ENCODE measurements around the gene IDH2. TPM values are rescaled to one million over a fixed set of nuclear protein-coding genes. Genes with fewer than 3 reads are reported as not detected.

The IDH2 gene
- total RNA-seq, 4 donors from 2014 or later: 89.9 to 184 (median 119) TPM

GRCh38 chr15:90106522-90107117 is 4.4 kb upstream of the IDH2 start:
- no peak for TF ChIP-seq POLR2A (IDR thresholded peaks at IDR 0.05)
- no peak for TF ChIP-seq CTCF (IDR thresholded peaks at IDR 0.05)
- DNase-seq: no peak
- no peaks in the 10 kb centered on the region for H3K9me3 ChIP-seq
- H3K4me3 ChIP-seq: no peak overlapping the region
- H3K27me3 ChIP-seq: no peaks in the 10 kb centered on the region
- H3K36me3 ChIP-seq: no peaks in the 10 kb centered on the region
- H3K4me1 ChIP-seq: peaks cover 0 to 8% (median 0%) of the 10 kb centered on the region in 4 donors
- H3K27ac ChIP-seq: peak overlapping the region in 1 of 4 donors; percentile 33

GRCh38 chr15:90105521-90105920 is 3.3 kb upstream of the IDH2 start:
- Histone ChIP-seq H3K27ac (no peak overlapping the region), H3K36me3 (no peaks in the 10 kb centered on the region), H3K9me3 (no peaks in the 10 kb centered on the region), H3K27me3 (no peaks in the 10 kb centered on the region), H3K4me3 (no peak overlapping the region), H3K4me1 (peaks cover 0 to 18% (median 3%) of the 10 kb centered on the region in 4 donors)
- no peak for TF ChIP-seq POLR2A (IDR thresholded peaks at IDR 0.05)
- TF ChIP-seq CTCF (IDR thresholded peaks at IDR 0.05): no peak
- no peak for DNase-seq

DNA sequence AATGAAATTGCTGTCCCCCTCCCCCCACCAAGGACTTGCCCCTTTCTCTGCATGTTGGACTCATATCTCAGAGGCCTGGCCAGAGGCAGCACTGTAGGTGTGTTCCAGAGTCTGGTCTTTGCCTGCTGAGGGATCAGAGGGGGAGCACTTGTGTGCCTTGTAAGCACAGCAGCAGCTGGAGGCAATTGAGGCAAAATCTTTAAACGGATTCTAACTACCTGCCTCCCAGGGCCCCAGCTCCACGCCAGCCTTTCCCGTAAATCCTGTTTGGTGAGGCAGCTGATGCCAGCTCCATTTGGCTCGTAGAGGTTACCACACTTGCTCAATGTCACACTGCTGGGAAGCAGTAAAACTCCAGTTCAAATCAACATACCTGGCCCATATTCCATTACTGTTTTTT is 2.3 kb upstream of the IDH2 start:
- no peak overlapping the region for H3K4me3 ChIP-seq
- H3K27me3 ChIP-seq: no peaks in the 10 kb centered on the region
- H3K4me1 ChIP-seq: peaks cover 0 to 25% (median 3%) of the 10 kb centered on the region in 4 donors
- no peaks in the 10 kb centered on the region for H3K9me3 ChIP-seq
- no peak for TF ChIP-seq CTCF (IDR thresholded peaks at IDR 0.05)
- no peak for TF ChIP-seq POLR2A (IDR thresholded peaks at IDR 0.05)
- peak overlapping the region in 1 of 4 donors; percentile 22 for H3K27ac ChIP-seq
- H3K36me3 ChIP-seq: no peaks in the 10 kb centered on the region
- no peak for DNase-seq

GRCh38 chr15:90103701-90104329 is 1.5 kb upstream of the IDH2 start:
- Histone ChIP-seq H3K36me3 (no peaks in the 10 kb centered on the region), H3K4me3 (no peak overlapping the region), H3K4me1 (peaks cover 0 to 33% (median 3%) of the 10 kb centered on the region in 4 donors), H3K9me3 (no peaks in the 10 kb centered on the region), H3K27ac (peak overlapping the region in 2 of 4 donors; percentile 18 to 22), H3K27me3 (no peaks in the 10 kb centered on the region)
- TF ChIP-seq CTCF (IDR thresholded peaks at IDR 0.05) (no peak), POLR2A (IDR thresholded peaks at IDR 0.05) (no peak)
- no peak for DNase-seq

- Histone ChIP-seq H3K27me3 (no peaks in the 10 kb centered on the region), H3K4me1 (peaks cover 6 to 52% (median 10%) of the 10 kb centered on the region in 4 donors), H3K27ac (peak overlapping the region; percentile 89 to 98 (median 95)), H3K4me3 (peak overlapping the region; percentile 73 to 99 (median 88)), H3K36me3 (no peaks in the 10 kb centered on the region), H3K9me3 (no peaks in the 10 kb centered on the region)
- DNase-seq: peak; percentile 59 to 75 (median 65)
- TF ChIP-seq POLR2A (IDR thresholded peaks at IDR 0.05): no peak
- TF ChIP-seq CTCF (IDR thresholded peaks at IDR 0.05): no peak
Observed at GRCh38 chr15:90101130-90101968, 919 bp downstream of the IDH2 start.
